ENCODE results near the gene CTDSPL.
"Not testable (repeated sequence)": the region's sequence is repeated elsewhere in the genome, so short reads cannot be mapped to it uniquely, and the experiment has no call there.

Gene CTDSPL

GRCh38 chr3:37987751-37988179 lies 126.1 kb downstream of the CTDSPL start:
- no peak for DNase-seq (ENCODE audit: low read depth in 2 of 2)

- not testable (repeated sequence) for DNase-seq (ENCODE audit: low read depth in 2 of 2)
These were observed 126.7 kb downstream of the CTDSPL start for GRCh38 chr3:37988376-37988775.

DNA sequence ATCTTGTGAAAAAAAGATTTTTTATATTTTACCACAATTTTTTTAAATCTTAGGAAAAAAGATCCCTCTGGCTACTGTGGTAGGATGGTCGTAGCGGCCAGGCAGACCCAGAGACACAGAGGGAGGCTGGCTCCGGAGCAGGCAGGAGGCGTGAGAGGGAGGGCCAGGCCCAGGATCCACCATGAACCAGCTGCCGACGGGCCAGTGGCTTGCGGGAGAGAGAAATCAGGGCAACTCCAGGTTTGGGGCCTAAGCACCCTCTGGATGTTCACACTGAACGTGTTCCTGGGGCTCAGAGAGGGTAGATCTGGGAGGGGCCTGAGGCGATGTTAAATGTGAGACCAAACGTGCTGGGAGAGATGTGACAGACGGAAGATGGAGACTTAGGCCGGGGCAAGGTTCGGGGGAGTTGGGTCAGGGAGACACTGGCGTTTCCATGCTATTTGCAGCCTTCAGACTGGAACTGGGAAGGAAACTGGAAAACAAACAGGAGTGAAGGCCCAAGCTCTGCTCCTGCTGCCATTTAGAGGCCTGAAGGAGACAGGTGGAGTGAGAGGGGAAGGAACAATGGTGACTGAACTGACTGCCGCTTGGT lies 127.3 kb downstream of the CTDSPL start:
- no peak for DNase-seq (ENCODE audit: low read depth in 2 of 2)

DNA sequence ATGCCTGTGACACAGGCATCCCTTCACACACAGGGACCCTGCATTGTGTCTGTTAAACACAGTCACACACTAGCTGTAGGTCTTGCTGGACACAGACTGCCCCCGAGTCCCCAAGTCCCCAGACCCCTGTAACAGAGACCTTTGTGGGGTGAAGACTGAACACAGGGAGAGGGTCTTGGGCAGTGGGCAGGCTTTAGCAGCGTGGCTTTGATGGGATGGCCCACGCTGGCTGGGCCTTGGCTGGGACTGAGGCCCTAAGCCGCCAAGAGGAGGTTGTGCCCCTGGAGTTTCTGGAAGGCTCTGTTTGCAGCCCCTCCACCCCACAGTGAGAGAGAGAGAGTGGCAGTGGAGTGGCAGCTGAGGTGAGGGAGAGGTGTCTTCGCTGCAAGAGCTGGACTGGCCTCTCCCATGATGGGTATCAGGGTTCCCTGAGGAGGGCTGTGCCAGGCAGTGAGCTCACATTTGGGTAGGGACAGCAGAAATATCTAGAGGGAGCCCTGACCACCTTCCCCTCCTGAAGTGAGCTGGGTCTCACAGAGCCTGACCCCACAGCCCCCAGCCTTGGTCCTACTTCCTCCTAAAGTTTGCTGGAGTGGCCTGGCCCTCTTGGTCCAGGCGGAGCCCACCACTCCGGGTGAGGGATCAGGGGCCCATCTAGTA lies 128.3 kb downstream of the CTDSPL start:
- no peak for DNase-seq (ENCODE audit: low read depth in 2 of 2)

GRCh38 chr3:37990527-37990926 lies 128.8 kb downstream of the CTDSPL start, which contains the start of gene VILL:
Gene VILL, plus strand, starts transcription at chr3:37990786. Its CDS starts 2,887 bp downstream, at chr3:37993673.
- no peak for DNase-seq (ENCODE audit: low read depth in 2 of 2)

GRCh38 chr3:37991109-37991508 lies 129.4 kb downstream of the CTDSPL start:
- DNase-seq (ENCODE audit: low read depth in 2 of 2) = no peak

GRCh38 chr3:37991823-37992222 lies 130.1 kb downstream of the CTDSPL start:
- no peak for DNase-seq (ENCODE audit: low read depth in 2 of 2)

GRCh38 chr3:37992271-37993066 lies 130.8 kb downstream of the CTDSPL start:
- DNase-seq (ENCODE audit: low read depth in 2 of 2) = no peak

DNA sequence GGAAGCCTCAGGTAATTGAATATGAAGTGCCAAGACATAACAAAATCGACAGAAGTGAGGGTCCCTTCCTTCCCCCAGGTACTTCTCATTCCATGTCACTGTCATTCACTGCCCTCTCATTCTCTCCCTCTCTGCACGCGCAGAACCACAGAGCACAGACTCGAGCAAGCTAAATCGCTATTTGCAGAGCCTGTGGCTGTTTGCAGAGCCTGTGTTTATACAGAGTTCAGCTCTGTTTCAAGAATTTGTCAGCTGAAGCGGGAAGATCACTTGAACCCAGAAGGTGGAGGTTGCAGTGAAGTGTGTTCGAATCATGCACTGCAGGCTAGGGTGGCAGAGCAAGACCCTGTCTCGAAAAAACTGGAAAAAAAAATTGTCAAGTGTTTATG lies 131.4 kb downstream of the CTDSPL start:
- no peak for DNase-seq (ENCODE audit: low read depth in 2 of 2)

DNA sequence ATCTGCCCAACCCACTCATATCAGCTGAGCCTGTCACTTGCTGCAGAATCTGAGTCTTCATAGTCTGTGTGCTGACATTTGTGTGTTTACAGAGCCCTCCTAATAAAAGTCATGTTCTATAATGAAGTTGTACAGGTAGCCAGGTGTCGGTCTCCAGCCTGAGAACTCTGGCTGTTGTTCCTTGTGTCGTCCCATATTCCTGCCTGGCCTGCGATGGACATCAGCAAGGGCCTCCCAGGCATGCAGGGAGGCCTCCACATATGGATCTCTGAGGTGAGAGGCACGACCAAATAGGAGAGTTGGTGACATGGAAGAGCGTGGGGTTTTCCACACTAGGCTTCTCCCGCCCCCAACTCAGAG lies 131.8 kb downstream of the CTDSPL start:
- no peak for DNase-seq (ENCODE audit: low read depth in 2 of 2)

GRCh38 chr3:37993820-37994638 lies 132.3 kb downstream of the CTDSPL start:
- DNase-seq (ENCODE audit: low read depth in 2 of 2) = peak; percentile 37 to 59

DNA sequence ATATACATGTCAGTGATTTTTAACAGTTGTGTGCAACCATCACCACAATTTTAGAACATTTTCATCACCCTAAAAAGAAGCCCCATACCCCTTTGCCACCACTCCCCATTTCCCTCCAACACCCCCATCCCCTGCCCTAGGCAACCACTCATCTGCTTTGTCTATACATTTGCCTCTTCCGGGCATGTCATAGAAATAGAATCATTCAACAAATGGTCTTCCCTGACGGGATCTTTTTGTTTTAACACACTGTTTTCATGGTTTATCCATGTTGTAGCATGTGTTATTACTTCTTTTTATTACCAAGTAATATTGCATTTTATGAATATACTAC lies 132.9 kb downstream of the CTDSPL start:
- no peak for DNase-seq (ENCODE audit: low read depth in 2 of 2)

DNA sequence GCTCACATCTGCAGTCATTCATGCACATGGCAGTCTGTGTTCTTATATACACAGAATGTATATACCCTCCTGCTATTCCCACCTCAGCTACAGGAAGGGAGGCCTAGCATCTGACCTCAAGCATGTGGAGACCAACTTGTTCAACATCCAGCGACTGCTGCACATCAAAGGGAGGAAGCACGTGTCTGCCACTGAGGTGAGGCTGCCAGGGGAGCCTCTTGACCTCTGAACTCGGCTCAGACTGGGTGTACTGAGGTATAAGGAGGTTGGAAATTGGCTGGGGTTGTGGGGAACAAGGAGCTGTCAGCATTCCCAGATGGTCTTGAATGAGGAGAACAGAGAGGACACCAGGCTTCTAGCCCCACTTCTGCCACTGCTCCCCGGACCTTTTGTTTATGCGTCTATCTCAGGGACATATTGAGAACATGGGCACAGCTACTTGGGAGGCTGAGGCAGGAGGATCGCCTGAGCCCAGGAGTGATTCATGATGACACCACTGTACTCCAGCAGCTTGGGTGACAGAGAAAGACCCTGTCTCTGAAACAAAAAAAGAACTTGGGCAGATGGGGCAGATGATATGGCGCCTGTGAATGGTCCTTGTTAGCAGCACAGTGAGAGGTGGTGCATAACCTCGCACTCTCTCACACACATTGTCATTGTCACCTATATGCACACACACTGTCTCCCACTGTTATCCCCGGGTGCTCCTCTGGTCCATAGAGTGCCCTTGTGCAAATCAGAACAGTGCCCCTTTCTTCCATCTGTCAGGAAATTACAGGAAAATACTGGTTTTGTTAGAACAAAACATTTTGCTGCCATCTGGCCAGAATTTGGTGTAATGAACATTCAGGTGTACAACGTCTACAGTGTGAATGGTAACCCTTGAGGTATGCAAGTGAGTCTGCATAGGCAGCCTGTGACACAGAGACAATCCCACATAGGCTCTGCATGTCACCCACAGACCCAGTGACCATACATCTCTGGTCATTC lies 134.3 kb downstream of the CTDSPL start:
- DNase-seq (ENCODE audit: low read depth in 2 of 2) = no peak

DNA sequence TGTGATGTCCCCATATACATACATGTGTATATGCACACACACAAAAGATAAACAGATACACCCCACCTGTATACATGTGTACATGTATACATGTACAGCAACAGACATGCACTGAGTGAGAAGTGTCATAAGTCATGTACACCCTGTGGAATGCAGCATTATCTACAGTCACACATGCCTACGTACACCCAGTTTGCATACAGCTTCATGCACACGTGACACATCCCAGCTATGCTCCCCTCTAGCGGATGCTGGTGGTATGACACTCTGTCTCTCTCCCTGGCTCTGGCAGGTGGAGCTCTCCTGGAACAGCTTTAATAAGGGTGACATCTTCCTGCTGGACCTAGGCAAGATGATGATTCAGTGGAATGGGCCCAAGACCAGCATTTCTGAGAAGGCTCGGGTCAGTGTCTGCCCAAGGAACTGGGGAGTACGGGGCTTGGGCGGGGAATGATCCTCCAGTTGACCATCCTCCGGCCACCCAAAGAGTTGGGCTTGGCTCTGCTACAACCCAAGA lies 135.2 kb downstream of the CTDSPL start:
- DNase-seq (ENCODE audit: low read depth in 2 of 2) = peak; percentile 62 to 72

DNA sequence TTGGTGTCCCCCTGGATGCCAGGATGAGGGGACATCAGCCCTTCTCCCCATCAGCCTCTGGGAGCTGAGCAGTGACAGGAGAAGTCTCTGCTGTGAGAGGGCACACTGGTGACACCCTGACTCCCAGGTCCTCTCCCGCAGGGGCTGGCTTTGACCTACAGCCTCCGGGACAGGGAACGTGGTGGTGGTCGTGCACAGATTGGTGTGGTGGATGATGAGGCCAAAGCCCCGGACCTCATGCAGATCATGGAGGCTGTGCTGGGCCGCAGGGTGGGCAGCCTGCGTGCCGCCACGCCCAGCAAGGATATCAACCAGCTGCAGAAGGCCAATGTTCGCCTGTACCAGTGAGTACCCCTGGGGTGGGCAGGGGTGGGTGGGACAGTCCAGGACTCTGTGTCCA lies 135.7 kb downstream of the CTDSPL start:
- DNase-seq (ENCODE audit: low read depth in 2 of 2) = no peak

DNA sequence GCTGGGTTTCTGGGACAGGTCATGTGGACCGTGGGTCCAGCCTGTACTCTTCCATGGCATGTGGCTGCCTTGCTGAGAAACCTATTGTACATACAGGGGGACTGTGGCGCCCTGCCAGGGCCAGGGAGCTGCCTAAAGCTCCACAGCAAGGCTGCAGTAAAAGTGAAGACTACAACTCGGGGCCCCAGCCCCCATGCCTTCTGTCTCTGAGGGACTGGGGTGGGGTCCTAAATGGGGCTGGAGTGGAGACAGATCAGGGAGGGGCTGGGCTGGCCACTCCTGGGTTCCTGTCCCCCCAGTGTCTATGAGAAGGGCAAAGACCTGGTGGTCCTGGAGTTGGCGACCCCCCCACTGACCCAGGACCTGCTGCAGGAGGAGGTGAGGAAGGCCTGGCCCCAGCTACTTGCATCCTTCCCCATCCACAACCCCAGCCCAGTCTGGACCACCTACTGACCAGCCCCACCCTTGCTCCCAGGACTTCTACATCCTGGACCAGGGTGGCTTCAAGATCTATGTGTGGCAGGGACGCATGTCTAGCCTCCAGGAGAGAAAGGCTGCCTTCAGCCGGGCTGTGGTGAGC lies 136.2 kb downstream of the CTDSPL start:
- no peak for DNase-seq (ENCODE audit: low read depth in 2 of 2)

DNA sequence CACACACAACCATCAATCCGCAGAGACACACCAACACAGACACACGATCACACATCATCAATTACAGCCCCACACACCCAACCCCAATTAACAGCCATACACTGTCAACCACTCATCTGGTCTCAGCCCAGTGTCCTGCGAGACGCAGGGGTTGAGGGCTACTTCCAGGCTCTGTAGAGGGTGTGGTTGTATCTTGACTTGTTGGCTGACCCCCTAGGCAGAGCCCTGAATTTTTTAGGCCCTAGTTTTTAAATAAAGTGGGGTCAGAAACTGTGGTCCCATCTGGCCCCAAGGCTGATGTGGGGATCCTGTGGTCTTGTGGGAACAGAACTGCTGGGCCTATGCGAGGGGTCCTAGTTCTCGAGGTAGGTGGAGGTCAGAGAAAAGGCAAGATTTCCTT lies 138.2 kb downstream of the CTDSPL start:
- DNase-seq (ENCODE audit: low read depth in 2 of 2) = no peak

GRCh38 chr3:38000242-38000916 lies 138.7 kb downstream of the CTDSPL start:
- no peak for DNase-seq (ENCODE audit: low read depth in 2 of 2)

- DNase-seq (ENCODE audit: low read depth in 2 of 2) = no peak
These were observed 139.3 kb downstream of the CTDSPL start for GRCh38 chr3:38000965-38001455.
